Stimulated activated CD4-positive, alpha-beta T cell treated with anti-CD3 and anti-CD28 coated beads, Interleukin-1b, Interleukin-23, amount 100 ng/mL, for 4 hours (primary cell): Measurements from ENCODE around the gene PLXNA1.

Experiments
- DNase-seq, 2 donors: peaks; one replicate each; pipeline ENCODE4 v3.0.0-alpha.2; 2020; ENCODE audit warnings: low read depth in 2 of 2

PLXNA1 gene

GRCh38 chr3:126967386-126967785 is 15.5 kb upstream of the PLXNA1 start:
- DNase-seq, result no peak

- no peak for DNase-seq
Observed at GRCh38 chr3:126968391-126969390, 14.2 kb upstream of the PLXNA1 start.

DNA sequence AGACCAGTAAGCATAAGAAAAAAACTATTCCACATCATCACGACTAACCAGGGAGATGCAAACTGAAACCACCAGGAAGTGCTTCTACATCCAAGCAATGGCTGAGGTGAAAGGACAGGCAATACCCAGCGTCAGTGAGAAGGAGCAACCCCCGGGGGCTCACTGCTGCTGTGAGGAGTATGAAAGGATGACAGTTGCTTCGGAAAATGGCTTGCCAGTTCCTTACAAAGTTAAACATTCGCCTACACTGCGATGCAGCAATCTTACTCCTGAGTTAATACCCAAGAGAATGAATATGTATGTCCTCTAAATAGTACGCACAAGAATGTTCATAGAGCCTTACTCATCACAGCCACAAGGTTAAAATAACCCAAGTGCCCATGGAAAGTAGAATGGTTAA is 13.3 kb upstream of the PLXNA1 start:
- no peak for DNase-seq

DNA sequence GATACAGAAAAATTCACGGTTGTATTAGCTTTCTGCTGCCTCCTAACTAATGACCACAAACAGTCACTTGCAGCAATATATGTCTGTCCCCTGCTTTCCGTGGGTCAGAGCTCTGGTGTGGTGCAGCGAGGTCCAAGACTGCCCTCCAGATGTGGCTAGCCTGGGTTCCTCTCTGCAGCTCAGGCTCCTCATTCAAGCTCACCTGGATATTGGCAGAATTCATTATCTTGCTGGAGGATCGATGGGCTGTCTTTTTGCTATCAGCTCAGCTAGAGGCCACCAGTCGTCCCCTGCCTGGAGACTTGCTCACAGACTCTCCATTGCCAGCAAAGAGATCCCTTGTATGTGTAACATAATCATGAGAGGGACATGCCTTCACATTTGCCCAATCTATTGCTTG is 12.8 kb upstream of the PLXNA1 start:
- no peak for DNase-seq

DNA sequence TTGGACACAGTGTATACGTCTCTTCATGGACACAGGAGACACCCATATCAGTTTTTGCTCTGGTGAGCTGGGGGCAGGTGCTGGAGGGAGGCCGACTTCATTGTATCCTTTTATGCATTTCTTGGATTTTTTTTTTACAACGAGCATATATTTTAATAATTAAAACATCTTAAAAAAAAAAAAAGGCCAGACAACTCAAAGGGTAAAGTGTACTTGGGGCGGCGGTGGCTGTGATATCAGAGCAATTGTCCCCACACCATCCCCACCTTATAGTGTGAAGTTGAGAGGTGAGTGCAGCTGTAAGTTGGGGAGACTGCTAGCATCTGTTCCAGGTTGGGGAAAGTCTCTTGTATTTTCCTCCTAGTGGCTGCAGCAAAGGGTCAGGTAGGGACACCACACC is 12.0 kb upstream of the PLXNA1 start:
- no peak for DNase-seq

DNA sequence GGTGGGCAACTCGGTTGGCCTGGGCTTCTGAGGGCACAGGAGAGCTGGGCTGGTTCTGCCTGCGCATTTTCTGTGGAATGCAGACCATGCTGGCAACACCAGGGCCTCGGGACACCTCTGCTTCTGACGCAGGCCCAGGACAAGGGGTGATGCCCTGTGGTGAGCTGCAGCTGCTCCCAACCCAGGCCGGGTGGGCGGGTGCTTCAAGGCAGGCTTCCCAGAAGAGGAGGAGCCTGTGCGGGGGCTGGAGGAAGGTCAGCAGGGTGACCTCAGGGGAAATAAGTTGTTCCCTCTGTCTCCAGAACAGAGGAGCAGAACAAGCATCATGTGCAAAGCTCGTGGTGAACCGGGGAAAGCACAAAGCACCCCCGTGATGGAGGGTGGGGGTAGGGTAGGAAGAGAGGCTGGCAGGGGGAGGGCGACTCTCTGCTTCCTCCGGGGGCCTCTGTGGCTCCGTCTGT is 11.0 kb upstream of the PLXNA1 start:
- DNase-seq, result no peak

DNA sequence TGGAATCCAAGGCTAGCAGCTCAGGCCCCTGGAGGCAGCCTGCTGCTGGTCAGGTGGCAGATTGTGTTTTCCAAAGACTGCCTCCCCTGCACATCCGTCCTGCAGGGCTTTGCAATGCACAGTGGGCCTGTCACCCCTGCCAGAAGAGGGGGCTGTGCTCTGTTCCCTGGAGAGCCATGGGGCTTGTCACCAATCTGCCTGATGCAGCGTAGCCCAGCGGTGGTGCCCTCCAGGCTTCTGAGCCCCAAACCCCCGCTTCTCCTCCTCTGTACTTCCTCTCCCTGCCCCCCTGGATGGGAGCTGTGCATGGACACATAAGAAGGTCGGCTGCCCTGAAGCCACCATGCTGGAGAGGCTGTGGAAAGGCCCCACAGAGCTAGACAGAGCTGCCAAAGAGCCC is 10.0 kb upstream of the PLXNA1 start:
- DNase-seq, result no peak

- DNase-seq, result no peak
Observed at GRCh38 chr3:126973814-126974213, 9.1 kb upstream of the PLXNA1 start.

DNA sequence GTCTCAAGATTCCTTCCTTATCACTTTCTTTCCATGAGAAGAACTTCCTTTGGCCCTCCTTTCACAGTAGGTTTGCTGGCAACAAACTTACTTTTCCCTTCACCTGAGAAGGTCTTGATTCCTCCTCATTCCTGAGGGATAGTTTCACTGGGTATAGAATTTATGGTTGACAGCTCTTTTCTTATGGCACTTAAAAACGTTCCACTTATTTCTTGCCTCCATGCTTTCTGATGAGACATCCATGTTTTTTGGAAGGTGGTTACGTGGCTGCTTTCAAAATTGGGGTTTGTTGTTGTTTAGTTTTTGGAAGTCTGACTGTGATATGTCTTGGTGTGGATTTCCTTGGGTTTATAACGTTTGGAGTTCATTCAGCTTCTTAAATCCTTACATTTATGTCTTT is 8.2 kb upstream of the PLXNA1 start:
- no peak for DNase-seq

DNA sequence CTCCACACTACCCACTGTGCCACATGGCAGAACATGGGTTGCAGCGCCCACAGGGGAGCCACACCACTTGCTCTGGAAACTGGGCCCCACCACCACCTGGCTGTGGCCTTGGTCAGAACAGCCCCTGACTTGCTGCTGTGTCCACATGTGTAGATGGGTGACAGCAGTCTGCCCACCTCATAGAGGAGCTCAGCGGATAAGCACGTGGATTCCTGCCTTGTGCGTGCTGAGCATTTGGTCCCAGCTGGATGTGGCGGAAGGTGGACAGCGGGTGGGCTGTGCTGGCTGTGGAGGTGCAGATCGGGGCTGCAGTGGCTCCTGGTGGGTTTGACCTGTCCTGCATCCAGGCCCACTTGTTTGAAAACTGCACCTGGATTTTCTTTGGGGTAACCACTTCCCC is 6.0 kb upstream of the PLXNA1 start:
- no peak for DNase-seq

DNA sequence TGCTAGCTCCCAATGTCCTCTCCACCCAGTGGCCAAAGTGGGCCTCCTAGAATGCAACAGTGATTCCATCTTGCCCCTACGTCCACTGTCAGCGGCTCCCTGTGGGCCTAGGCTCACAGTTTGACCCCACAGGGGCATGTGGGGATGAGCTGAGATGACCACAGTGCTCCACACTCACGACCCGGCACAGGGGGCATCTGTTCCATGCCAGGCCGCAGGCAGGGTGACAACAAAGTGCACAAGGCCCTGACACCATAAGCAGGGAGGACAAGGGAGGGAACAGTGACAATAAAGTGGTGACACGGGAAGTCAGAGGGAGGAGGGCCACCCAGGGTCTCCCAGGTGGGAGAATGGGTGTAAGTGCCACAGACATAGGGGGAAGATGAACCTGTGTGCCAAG is 5.1 kb upstream of the PLXNA1 start:
- DNase-seq, result no peak

DNA sequence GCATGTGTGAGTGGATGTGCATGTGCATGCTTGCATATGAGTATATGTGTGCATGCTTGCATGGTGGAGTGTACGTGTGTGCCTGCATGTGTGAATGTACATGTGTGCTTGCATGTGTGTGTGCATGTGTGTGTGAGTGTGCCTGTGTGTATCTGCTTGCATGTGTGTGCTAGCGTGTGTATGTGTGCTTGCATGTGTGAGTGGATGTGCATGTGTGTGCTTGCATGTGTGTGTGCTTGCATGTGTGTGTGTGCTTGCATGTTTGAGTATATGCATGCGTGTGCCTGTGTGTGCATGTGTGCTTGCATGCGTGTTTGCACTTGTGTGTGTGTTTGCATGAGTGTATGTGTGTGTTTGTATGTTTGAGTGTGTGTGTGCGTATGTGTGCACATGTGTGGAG is 4.6 kb upstream of the PLXNA1 start:
- DNase-seq, result no peak

DNA sequence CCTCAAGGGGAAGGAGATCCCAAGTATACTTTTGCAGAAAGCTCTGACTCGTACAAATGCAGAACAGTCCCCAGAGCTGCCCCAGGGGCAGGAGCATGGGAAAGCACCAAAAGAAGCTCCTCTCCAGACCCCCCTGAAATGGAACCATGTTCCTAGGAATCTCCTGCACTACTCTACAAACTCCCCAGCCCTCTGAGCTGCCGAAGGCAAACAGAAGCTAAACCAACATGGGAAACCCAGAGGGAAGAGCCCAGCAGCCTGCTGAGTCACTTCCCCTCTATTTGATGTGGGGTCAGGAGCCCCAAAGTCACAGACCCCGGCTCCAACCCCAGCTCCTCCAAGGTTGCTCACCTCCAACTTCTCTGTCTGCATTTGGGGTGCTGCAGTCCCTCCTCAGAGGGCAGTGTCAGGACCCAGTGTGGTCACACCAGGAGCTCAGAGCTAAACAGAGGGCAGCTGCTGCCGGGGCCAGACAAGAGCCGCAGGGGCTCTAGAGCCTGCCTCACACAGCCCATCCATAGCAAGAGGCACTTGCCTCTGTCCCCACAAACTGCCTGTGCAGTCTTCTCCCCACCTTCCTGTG is 3.8 kb upstream of the PLXNA1 start:
- DNase-seq, result no peak

GRCh38 chr3:126980266-126980811 is 2.6 kb upstream of the PLXNA1 start:
- DNase-seq, result no peak

DNA sequence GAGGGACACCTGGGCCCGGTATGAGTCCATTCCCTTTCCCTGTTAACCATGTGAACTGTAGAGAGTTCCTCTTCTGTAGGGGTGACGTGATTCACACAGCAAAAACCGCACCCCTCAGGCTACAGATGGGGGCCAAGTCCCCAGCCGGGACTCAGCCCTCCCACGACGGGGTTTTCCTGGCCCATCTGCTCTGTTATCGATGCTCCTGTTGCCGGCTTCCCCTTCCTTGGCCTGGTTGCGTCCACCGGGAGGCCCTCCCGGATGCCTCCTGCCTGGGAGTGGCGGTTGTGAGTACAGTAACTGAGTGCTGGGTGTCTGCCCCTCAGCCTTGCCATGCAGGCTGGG is 817 bp upstream of the PLXNA1 start:
- DNase-seq, result peak; percentile 56

DNA sequence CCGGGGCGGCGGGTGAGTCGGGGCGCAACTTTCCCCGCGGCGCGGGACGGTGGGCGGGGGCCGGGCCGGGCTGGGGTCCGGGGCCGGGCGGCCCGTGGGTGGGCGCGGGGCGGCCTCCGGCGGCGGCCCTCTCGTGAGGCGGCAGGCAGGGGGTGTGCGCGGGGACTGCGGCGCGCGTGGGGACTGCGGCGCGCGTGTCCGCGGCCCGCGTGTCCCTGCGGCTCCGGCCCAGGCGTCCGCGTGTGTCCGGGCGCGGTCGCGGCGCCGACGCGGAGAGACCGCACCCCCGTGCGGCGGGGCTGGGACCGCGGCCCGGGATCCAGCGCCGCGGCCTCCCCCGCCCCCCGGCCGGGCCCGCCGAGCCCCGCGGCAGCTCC is 349 bp downstream of the PLXNA1 start:
- no peak for DNase-seq

- peak in 1 of 2 donors; percentile 21 for DNase-seq
Observed at GRCh38 chr3:126983653-126984390, 907 bp downstream of the PLXNA1 start.

DNA sequence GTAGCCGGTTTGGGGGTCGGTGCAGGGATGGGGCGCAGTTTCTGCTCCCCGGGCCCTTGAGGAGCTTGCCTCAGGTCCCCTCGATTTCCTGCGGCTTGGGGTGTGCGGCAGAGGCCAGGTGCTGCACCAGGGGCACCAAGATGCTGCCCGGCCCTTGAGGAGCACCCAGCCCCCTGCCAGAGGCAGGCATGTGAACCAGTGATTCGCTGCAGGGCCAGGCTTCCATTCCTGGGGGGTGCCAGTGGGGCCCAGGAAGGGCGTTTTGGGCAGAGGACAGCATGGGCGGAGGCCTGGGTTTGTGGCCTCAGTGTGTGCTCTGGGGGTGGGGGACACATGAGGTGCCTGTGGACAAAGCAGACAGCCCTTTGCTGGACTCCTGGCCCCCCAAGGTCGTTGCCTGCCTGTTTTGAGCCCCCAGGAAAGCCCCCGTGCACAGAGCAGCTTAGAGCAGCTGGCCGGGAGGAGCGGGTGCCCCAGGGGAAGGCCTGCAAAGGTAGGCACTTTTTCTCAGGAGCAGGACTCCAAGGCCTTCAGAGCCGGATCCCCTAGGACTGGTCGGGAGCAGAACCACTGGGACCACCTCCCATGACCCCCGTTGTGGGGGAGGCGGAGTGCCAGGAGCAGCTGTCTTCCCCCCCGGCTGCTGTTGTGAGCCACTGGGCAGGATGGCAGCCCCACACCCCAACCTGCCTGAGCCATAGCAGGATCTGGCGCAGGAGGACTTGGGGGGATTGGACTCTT is 1.6 kb downstream of the PLXNA1 start:
- no peak for DNase-seq

GRCh38 chr3:126985132-126985985 is 2.4 kb downstream of the PLXNA1 start:
- no peak for DNase-seq

DNA sequence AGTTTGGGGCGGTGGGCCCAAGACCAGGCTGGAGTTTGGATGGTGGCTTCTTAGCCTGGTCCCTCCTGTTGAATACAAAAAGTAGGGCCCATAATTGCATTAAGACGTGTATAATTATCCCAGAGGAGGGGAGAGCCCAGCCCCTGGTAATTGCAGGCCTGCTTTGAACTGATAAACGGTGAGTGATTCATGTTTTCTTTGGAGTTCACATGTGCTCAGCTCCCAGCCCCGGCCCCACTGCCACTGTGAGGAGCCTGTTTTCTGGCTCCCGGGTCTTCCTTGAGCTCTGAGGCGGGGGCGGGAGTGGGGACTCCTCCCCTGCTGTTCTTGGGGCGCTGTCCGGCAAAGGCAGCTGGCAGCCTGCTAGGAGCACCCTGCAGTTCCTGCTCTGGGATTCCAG is 3.1 kb downstream of the PLXNA1 start:
- no peak for DNase-seq

DNA sequence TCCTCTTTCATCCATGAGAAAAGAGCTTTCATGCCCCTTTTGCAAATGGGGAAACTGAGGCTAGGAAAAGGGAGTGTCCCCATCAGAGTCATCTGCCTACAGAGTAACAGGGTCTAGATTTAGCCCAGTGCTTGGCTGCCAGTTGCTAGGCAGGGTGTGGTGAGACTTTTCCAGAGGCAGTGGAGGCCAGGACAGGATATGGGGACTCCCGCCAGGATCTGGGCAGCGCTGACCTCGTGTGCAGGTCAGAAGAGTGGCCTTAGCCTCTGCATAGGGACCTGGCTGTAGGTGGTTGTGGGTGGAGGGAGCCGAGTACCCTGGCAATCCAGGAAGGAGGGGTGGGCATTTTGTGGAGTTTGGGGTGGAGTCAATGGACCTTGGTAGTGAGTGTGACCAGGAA is 4.2 kb downstream of the PLXNA1 start:
- no peak for DNase-seq
